PC-9 (cell line): Measurements from ENCODE around the gene SKI.

Experiments used
- EZH2 ChIP-seq: fragments of 200-600 bp; sonication (generic); IDR thresholded peaks from 2 replicates; pipeline ENCODE4 v1.8.0; 2017; ENCODE audit warnings: antibody characterized with exemption, low read depth
- TF ChIP-seq, protein P1 (sequence below): fragments of 200-600 bp; sonication (generic); conservative IDR thresholded peaks from 2 replicates; pipeline ENCODE4 v1.6.1; 2017; ENCODE audit warnings: mixed run types, antibody characterized with exemption, mild to moderate bottlenecking, moderate library complexity

DNA sequence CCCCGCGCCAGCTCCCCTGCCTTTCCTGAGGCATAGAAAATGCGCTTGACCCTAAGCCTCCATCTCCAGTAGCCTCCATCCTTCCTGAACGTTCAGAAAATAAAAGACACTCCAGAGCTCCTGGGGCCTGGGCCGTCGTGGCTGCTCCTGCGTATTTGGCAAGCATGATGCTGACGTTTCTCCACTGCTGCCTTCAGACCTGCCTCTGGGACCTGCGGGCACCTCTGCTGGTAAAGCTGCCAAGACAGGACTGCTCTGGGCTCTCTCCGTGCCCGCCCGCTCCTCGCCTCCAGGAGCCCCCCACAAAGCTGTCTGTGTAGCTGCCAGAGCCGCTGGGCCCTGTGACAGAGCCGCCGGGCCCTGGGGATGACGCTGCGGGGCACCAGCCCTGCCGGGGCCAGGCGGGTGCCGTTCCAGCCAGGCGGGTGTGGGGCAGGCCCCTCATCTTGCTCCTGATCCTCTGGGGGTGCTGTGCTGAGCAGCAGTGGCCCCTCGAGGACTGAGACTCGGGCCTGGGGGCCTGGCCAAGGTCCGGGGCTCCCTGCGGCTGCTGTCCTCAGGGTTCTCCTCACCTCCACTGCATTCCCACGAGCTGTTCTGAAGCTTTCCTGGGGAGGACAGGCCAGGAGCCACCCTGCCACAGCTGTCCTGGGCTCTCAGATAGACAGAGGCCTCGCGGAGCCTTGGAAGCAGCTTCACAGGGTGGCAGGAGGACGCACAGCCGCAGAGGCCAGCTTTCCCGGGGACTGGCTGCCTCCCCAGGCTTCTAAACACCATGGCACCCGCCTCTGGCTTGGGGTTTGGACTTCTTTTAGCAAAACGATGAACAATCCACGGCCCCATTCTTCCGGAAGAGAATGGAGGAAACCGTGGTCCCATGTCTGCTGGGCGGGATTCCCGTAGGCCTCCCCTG lies 115.2 kb downstream of the SKI start:
- TF ChIP-seq, protein P1, sequence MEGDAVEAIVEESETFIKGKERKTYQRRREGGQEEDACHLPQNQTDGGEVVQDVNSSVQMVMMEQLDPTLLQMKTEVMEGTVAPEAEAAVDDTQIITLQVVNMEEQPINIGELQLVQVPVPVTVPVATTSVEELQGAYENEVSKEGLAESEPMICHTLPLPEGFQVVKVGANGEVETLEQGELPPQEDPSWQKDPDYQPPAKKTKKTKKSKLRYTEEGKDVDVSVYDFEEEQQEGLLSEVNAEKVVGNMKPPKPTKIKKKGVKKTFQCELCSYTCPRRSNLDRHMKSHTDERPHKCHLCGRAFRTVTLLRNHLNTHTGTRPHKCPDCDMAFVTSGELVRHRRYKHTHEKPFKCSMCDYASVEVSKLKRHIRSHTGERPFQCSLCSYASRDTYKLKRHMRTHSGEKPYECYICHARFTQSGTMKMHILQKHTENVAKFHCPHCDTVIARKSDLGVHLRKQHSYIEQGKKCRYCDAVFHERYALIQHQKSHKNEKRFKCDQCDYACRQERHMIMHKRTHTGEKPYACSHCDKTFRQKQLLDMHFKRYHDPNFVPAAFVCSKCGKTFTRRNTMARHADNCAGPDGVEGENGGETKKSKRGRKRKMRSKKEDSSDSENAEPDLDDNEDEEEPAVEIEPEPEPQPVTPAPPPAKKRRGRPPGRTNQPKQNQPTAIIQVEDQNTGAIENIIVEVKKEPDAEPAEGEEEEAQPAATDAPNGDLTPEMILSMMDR, result no peak
- no peak for TF ChIP-seq EZH2
